ACC112 (cell line): ENCODE results near the gene RRN3.
"Not testable (repeated sequence)": the region's sequence is repeated elsewhere in the genome, so short reads cannot be mapped to it uniquely, and the experiment has no call there.

ENCODE experiments used
- H2AFZ ChIP-seq: fragments of 200-600 bp; sonication (generic); one replicate; pipeline ENCODE4 v1.6.0; 2017; ENCODE audit warnings: antibody characterized with exemption, low read length; ENCODE audit not compliant: unreplicated experiment
- H3K27ac ChIP-seq: fragments of 200-600 bp; sonication (generic); 2 replicates; pipeline ENCODE4 v1.5.1; 2014; ENCODE audit warnings: low read depth, mild to moderate bottlenecking, antibody characterized with exemption, low read length, moderate library complexity
- H3K27me3 ChIP-seq: fragments of 200-600 bp; sonication (generic); 2 replicates; pipeline ENCODE4 v1.6.1; 2014; ENCODE audit warnings: mild to moderate bottlenecking, antibody characterized with exemption, low read length, moderate library complexity, mixed read lengths; ENCODE audit not compliant: insufficient read depth
- H3K36me3 ChIP-seq: fragments of 200-600 bp; sonication (generic); 2 replicates; pipeline ENCODE4 v1.6.1; 2016; ENCODE audit warnings: mild to moderate bottlenecking, antibody characterized with exemption, low read length, moderate library complexity, mixed read lengths; ENCODE audit not compliant: insufficient read depth
- H3K4me1 ChIP-seq: fragments of 200-600 bp; sonication (generic); one replicate; pipeline ENCODE4 v1.6.1; 2016; ENCODE audit warnings: low read length, mixed read lengths; ENCODE audit not compliant: insufficient read depth, unreplicated experiment, control insufficient read depth
- H3K4me3 ChIP-seq: fragments of 200-600 bp; sonication (generic); 2 replicates; pipeline ENCODE4 v1.5.1; 2014; ENCODE audit warnings: mild to moderate bottlenecking, low read depth, low read length
- H3K79me2 ChIP-seq: fragments of 200-600 bp; sonication (generic); one replicate; pipeline ENCODE4 v1.6.0; 2016; ENCODE audit warnings: low read length; ENCODE audit not compliant: control insufficient read depth, unreplicated experiment, insufficient read depth

Gene RRN3

GRCh38 chr16:15133554-15133953, 39.5 kb upstream of the RRN3 start:
- not testable (repeated sequence) for H3K27ac ChIP-seq, H2AFZ ChIP-seq, H3K4me1 ChIP-seq, H3K27me3 ChIP-seq, H3K79me2 ChIP-seq, H3K4me3 ChIP-seq, H3K36me3 ChIP-seq

GRCh38 chr16:15132719-15133428, 38.8 kb upstream of the RRN3 start:
- not testable (repeated sequence) for H3K79me2 ChIP-seq, H3K27ac ChIP-seq, H3K27me3 ChIP-seq, H3K4me3 ChIP-seq, H2AFZ ChIP-seq, H3K36me3 ChIP-seq, H3K4me1 ChIP-seq

GRCh38 chr16:15130943-15131700, 37.0 kb upstream of the RRN3 start:
- not testable (repeated sequence) for H3K36me3 ChIP-seq, H3K79me2 ChIP-seq, H3K4me1 ChIP-seq, H3K27me3 ChIP-seq, H3K27ac ChIP-seq, H3K4me3 ChIP-seq, H2AFZ ChIP-seq

GRCh38 chr16:15130256-15130932, 36.3 kb upstream of the RRN3 start:
- H3K4me1 ChIP-seq, H3K27me3 ChIP-seq, H2AFZ ChIP-seq, H3K79me2 ChIP-seq, H3K27ac ChIP-seq, H3K36me3 ChIP-seq, H3K4me3 ChIP-seq: not testable (repeated sequence)

DNA sequence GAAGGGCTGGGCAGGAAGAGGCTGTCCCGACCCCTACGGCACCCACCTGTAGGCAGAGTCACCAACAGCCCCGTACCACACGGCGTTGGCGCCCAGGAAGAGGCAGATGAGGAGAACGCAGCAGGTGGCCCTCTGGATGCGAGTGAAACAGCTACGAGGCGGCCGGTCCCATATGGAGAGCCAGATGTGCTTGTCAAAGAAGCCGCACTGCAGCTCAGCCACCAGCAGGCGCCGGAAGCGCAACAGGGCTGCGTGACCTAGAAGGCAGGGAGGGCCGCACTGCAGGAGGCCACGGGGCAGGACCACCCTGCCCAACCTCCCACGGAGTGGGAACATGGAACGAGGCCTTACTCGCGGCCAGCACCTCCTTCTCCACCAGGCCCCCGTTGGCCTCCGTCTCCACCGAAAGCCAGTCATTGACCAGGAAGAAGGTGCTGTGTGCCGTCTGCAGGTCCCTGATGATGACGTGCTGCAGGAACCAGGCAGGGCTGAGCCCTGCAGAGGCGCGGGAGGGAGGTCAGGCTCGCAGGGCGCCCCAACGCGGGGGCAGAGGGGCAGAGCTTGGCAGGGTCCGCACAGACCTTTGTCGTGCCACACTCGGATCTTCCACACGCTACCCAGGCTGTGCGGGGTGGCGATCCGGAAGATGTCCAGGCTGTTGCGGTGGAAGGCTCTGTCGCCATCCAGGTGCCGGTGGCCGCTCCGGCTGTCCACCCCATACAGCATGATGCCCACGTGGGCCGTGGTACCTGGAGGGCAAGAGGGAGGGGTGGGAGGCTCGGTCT, 33.8 kb upstream of the RRN3 start:
- H3K36me3 ChIP-seq, H3K4me3 ChIP-seq, H3K27me3 ChIP-seq, H3K27ac ChIP-seq, H2AFZ ChIP-seq, H3K4me1 ChIP-seq, H3K79me2 ChIP-seq: not testable (repeated sequence)

DNA sequence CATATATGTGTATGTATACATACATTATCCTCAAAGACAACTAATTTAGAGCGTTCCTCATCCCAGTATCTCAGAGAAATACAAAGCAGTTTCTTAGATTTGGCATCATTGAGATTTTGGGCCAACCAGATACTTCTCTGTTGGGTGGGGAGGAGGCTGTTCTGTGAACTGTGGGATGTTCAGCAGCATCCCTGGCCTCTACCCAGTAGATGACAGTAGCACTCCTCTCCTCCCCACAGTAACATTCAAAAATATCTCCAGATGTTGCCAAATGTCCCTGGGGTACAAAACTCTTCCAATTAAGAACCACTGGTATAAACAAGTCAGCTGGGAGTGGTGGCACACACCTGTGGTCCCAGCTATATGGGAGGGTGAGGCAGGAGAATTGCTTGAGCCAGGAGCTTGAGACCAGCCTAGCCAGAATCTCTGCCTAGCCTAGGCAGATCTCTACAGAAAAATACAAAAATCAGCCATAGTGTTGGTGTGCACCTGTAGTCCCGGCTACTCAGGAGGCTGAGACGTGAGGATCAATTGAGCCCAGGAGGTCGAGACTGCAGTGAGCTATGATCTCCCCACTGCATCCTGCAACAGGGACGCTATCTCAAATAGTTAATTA, 6.4 kb upstream of the RRN3 start:
- not testable (repeated sequence) for H2AFZ ChIP-seq, H3K27ac ChIP-seq, H3K4me3 ChIP-seq, H3K36me3 ChIP-seq, H3K79me2 ChIP-seq, H3K27me3 ChIP-seq, H3K4me1 ChIP-seq

DNA sequence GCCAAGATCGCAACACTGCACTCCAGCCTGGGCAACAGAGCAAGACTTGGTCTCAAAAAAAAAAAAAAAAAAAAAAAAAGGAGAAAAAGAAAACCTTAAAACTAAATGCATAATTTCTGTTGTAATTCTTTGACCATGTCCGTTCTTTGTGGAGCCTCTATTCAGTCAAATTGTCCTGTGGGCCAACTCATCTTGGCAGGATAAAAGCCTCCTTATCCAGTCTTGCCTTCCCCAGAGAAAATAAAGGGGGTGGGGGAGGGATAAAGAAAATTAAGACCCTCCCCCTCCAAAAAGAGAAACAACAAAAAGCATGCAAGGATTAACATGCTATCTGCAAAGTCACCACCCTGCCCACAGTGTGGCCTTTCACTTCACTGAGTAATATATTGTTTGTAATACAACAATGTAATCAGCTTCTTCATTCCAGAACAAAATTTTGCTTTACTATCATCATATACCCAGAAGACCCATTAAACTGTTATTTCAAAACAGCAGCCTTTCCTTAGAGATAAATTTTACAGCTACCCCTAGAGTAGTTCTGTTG, 5.4 kb upstream of the RRN3 start:
- H3K4me1 ChIP-seq, H2AFZ ChIP-seq, H3K79me2 ChIP-seq, H3K27me3 ChIP-seq, H3K36me3 ChIP-seq, H3K27ac ChIP-seq, H3K4me3 ChIP-seq: not testable (repeated sequence)

- not testable (repeated sequence) for H3K36me3 ChIP-seq, H3K4me1 ChIP-seq, H2AFZ ChIP-seq, H3K4me3 ChIP-seq, H3K27ac ChIP-seq, H3K27me3 ChIP-seq
- peaks cover 18% of the 10 kb centered on the region for H3K79me2 ChIP-seq
Observed at GRCh38 chr16:15096583-15096972, 2.5 kb upstream of the RRN3 start.

- Histone ChIP-seq H3K27ac (peak overlapping the region; percentile 74), H3K4me3 (peak overlapping the region; percentile 88), H2AFZ (peak overlapping the region; percentile 32), H3K79me2 (peaks cover 18% of the 10 kb centered on the region)
- not testable (repeated sequence) for H3K4me1 ChIP-seq, H3K36me3 ChIP-seq, H3K27me3 ChIP-seq
Observed at GRCh38 chr16:15093571-15093954, 509 bp downstream of the RRN3 start.

GRCh38 chr16:15090663-15091269, 3.3 kb downstream of the RRN3 start:
- not testable (repeated sequence) for H3K4me1 ChIP-seq, H2AFZ ChIP-seq, H3K27ac ChIP-seq, H3K4me3 ChIP-seq, H3K36me3 ChIP-seq, H3K27me3 ChIP-seq
- peaks cover 18% of the 10 kb centered on the region for H3K79me2 ChIP-seq
